ENCODE data around the gene COX7A2. TPM values are rescaled to one million over a fixed set of nuclear protein-coding genes. Genes with fewer than 3 reads are reported as not detected.

COX7A2 gene
- total RNA-seq, 1 experiment from 2014 or later, result 600 TPM

GRCh38 chr6:75257343-75258087 is 13.9 kb upstream of the COX7A2 start:
- BruUV-seq (replicated peaks), result no TSS peak
- Histone ChIP-seq H3K9me2 (ENCODE audit: insufficient read depth) (no peaks in the 10 kb centered on the region), H3K9me3 (ENCODE audit: control insufficient read depth in 1 of 2, insufficient read depth in 1 of 2, low read depth in 1 of 2, low read length in 2 of 2) (no peaks in the 10 kb centered on the region), H3K36me3 (ENCODE audit: control insufficient read depth in 1 of 2, insufficient read depth in 2 of 2, low read length in 2 of 2) (peaks cover 0 to 9% of the 10 kb centered on the region in 2 experiments; a peak in 2 of 4 replicates), H3K4me2 (ENCODE audit: low read length) (no peak overlapping the region), H4K20me1 (ENCODE audit: insufficient read depth) (no peaks in the 10 kb centered on the region), H2AFZ (ENCODE audit: low read depth, low read length, poor library complexity, severe bottlenecking) (no peak overlapping the region), H3K4me3 (replicated peaks in 1 of 2; ENCODE audit: low read depth in 1 of 2, low read length in 2 of 2) (no peak overlapping the region), H3K9ac (ENCODE audit: low read length) (no peak overlapping the region), H3K79me2 (ENCODE audit: insufficient read depth, low read length) (no peaks in the 10 kb centered on the region), H3K27ac (ENCODE audit: low read depth, low read length) (no peak overlapping the region), H3K4me1 (ENCODE audit: control insufficient read depth in 1 of 2, insufficient read depth in 2 of 2, low read length in 2 of 2) (no peaks in the 10 kb centered on the region), H3K27me3 (ENCODE audit: insufficient read depth, low read length) (no peaks in the 10 kb centered on the region)
- CTCF ChIA-PET, result interaction anchor here (1.6 kb wide), 1 partner anchor 636 kb away, joined by 3 read pairs; no protein-coding TSS in a partner anchor
- TF ChIP-seq JUND (IDR thresholded peaks at IDR 0.05) (no peak), TCF7L2 (IDR thresholded peaks at IDR 0.05; ENCODE audit: borderline replicate concordance, extremely low read depth, insufficient read depth, insufficient read length) (no peak), SRF (IDR thresholded peaks at IDR 0.05; ENCODE audit: low read depth) (no peak), EZH2phosphoT487 (IDR thresholded peaks at IDR 0.05; ENCODE audit: borderline replicate concordance) (no peak), POLR2AphosphoS5 (IDR thresholded peaks at IDR 0.05; ENCODE audit: low read depth, low read length) (no peak), POLR2A (IDR thresholded peaks at IDR 0.05; ENCODE audit: borderline replicate concordance, extremely low read depth, insufficient read depth, insufficient read length) (no peak), ZFX (IDR thresholded peaks at IDR 0.05) (no peak), ELF1 (IDR thresholded peaks at IDR 0.05; ENCODE audit: borderline replicate concordance, low read depth) (no peak), SIN3A (IDR thresholded peaks at IDR 0.05; ENCODE audit: low read depth) (no peak), CEBPB (IDR thresholded peaks at IDR 0.05; ENCODE audit: low read depth) (no peak), RAD21 (IDR thresholded peaks at IDR 0.05; ENCODE audit: low read depth) (no peak)
- TF ChIP-seq, protein P1, sequence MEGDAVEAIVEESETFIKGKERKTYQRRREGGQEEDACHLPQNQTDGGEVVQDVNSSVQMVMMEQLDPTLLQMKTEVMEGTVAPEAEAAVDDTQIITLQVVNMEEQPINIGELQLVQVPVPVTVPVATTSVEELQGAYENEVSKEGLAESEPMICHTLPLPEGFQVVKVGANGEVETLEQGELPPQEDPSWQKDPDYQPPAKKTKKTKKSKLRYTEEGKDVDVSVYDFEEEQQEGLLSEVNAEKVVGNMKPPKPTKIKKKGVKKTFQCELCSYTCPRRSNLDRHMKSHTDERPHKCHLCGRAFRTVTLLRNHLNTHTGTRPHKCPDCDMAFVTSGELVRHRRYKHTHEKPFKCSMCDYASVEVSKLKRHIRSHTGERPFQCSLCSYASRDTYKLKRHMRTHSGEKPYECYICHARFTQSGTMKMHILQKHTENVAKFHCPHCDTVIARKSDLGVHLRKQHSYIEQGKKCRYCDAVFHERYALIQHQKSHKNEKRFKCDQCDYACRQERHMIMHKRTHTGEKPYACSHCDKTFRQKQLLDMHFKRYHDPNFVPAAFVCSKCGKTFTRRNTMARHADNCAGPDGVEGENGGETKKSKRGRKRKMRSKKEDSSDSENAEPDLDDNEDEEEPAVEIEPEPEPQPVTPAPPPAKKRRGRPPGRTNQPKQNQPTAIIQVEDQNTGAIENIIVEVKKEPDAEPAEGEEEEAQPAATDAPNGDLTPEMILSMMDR (IDR thresholded peaks at IDR 0.05 in 2 of 3, conservative IDR thresholded peaks at IDR 0.05 in 1 of 3; ENCODE audit: borderline replicate concordance in 1 of 3, insufficient read depth in 1 of 3, low read depth in 2 of 3, low read length in 2 of 3), result no peak
- TF ChIP-seq, protein P2, sequence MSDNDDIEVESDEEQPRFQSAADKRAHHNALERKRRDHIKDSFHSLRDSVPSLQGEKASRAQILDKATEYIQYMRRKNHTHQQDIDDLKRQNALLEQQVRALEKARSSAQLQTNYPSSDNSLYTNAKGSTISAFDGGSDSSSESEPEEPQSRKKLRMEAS (IDR thresholded peaks at IDR 0.05), result no peak
- no peak for DNase-seq (ENCODE audit: low read depth, low spot score)
- intact Hi-C loops (cut with micrococcal nuclease), result no loop called here
- POLR2A ChIA-PET, result no interaction called here
- no peak for ATAC-seq
- RAD21 ChIA-PET (ENCODE audit: low non-redundant PET in 1 of 2, low total read pairs in 2 of 2, uncharacterized antibody in 2 of 2, unreplicated experiment in 2 of 2), result no interaction called here
